Lower leg skin (tissue), 4 donors: ENCODE results near the gene CENPP. TPM values are rescaled to one million over a fixed set of nuclear protein-coding genes. Genes with fewer than 3 reads are reported as not detected.
A peak's percentile ranks its signal among the peaks of the same experiment; 100 is the strongest.

Source experiments
- DNase-seq, 2 donors: peaks; one replicate each; pipeline ENCODE4 v3.0.0-alpha.2; 2019; ENCODE audit warnings: low spot score in 2 of 2
- H3K4me3 ChIP-seq: fragments of 200-600 bp; sonication (generic); 2 replicates; pipeline ENCODE4 v1.5.1; 2017; ENCODE audit warnings: mild to moderate bottlenecking, low read depth; ENCODE audit not compliant: poor library complexity, severe bottlenecking
- POLR2A ChIP-seq, 2 donors: fragments of 450-650 bp; IDR thresholded peaks; one replicate each; pipeline ENCODE4 v1.6.1; 2016 to 2017; ENCODE audit warnings: antibody characterized with exemption in 2 of 2, mild to moderate bottlenecking in 1 of 2, moderate library complexity in 1 of 2
- WGBS, 2 donors: methylation state at CpG; one replicate each; pipeline ENCODE4 v1.1.5; 2018; 5-methylcytosine and 5-hydroxymethylcytosine counted together
- intact Hi-C: fragments of 100-400 bp; cut with DNase I; formaldehyde crosslinking; loops from one replicate; pipeline ENCODE4 v1.15.0; 2023; ENCODE audit warnings: low total_unique reads
- total RNA-seq, 4 donors: library from RNA; depleted of rRNA; stranded (reverse); fragments of >200 nt; gene quantifications; one replicate each; pipeline ENCODE4 v1.1.0, GENCODE V29; 2016
- TF ChIP-seq, protein P1 (sequence below), 3 donors: fragments of 450-650 bp; IDR thresholded peaks; one replicate each; pipeline ENCODE4 v1.5.1; 2016; ENCODE audit warnings: antibody characterized with exemption in 3 of 3, mild to moderate bottlenecking in 3 of 3, moderate library complexity in 2 of 3

The CENPP gene
- total RNA-seq, 4 donors from 2014 or later: 7.8 to 28.8 (median 12.2) TPM

DNA sequence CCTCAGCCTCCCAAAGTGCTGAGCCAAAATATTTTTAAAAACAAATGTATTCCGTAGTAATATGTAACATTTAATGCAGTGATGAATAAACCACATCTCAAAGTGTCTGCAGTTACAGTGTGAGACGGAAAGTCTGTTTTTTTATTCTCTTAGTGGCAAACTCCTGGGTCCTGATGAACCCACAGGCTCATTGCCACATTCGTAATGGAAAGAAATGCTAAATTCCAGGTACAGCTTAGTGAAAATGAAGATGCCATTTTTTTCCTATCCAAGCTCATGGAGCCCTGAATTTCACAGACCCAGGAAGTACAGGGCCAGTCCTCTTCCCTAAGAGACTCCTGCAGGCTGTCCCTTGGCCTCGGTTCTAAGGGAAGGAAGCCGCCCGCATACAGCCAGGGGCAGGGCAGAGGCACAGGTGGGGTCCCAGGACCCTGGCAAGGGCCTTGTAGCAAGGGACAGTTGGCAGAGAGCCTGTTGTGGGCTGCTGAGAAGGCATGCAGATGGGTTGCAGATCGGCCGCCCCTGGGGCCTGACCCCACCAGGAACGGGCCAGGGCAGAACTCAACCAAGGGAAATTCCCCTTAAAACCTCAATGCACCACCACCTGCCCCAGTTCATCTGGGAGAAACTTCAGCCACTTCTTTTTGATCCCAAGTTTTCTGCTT, 308.0 kb downstream of the CENPP start:
- WGBS, 2 donors: 91 to 92% methylated on average over 8 to 9 of the region's 9 CpGs
- DNase-seq: peak; percentile 13 to 80
- intact Hi-C loops: loop anchor here (5.0 to 10.0 kb wide), 2 partner anchors 306 to 489 kb away; partner anchors contain the start of genes CENPP and NOL8
- no peak overlapping the region for H3K4me3 ChIP-seq
- no peak for TF ChIP-seq POLR2A (IDR thresholded peaks at IDR 0.05)
- TF ChIP-seq, protein P1, sequence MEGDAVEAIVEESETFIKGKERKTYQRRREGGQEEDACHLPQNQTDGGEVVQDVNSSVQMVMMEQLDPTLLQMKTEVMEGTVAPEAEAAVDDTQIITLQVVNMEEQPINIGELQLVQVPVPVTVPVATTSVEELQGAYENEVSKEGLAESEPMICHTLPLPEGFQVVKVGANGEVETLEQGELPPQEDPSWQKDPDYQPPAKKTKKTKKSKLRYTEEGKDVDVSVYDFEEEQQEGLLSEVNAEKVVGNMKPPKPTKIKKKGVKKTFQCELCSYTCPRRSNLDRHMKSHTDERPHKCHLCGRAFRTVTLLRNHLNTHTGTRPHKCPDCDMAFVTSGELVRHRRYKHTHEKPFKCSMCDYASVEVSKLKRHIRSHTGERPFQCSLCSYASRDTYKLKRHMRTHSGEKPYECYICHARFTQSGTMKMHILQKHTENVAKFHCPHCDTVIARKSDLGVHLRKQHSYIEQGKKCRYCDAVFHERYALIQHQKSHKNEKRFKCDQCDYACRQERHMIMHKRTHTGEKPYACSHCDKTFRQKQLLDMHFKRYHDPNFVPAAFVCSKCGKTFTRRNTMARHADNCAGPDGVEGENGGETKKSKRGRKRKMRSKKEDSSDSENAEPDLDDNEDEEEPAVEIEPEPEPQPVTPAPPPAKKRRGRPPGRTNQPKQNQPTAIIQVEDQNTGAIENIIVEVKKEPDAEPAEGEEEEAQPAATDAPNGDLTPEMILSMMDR (IDR thresholded peaks at IDR 0.05): no peak

DNA sequence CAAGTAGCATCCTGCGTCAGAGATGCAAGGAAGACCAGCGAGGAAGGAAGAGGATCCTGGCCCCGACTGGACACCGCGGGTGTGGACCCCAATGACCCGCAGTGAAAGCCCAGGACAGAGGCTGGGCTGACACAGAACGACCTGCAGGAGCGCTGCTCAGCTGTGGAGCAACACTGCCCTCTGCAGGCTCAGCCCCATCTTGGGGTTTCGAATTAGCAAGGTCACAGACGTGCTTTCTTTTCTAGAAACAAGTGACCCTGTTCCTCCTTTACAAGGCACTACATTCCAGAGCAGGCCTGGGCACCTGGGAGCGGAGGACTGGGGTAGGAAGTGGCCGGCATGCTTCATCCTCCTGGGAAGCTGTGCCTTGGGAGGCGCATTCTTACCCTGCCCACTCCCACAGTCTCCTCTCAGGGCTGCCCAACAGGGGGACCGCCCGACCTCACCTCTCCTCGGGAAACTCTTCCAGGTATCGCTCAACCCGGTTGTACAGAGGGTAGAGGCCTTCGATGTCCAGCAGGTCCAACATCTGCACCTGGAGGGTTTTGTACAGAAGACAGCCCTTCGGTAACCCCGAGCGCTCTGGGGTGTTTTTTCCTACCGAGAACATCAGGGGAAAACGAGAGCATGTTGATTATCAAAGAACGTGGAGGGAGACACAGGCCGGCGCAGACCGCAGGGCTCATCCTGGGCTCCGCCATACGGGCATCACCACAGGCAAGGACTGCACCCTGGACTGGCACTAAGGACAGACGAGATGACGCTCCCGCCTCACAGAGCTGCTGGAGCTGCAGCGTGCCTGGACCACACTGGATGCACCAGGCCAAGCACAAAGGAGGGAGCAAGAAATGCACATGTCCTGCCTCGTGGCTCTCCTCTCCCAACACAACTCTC, 309.2 kb downstream of the CENPP start:
- intact Hi-C loops: loop anchor here (5.0 to 10.0 kb wide), 2 partner anchors 308 to 490 kb away; partner anchors contain the start of genes CENPP and NOL8
- H3K4me3 ChIP-seq: no peak overlapping the region
- WGBS, 2 donors: 63 to 70% methylated on average over 34 to 35 of the region's 35 CpGs
- TF ChIP-seq POLR2A (IDR thresholded peaks at IDR 0.05): no peak
- TF ChIP-seq, protein P1 (IDR thresholded peaks at IDR 0.05): peak in 1 of 3 donors; percentile 67
- peak; percentile 61 to 92 for DNase-seq

DNA sequence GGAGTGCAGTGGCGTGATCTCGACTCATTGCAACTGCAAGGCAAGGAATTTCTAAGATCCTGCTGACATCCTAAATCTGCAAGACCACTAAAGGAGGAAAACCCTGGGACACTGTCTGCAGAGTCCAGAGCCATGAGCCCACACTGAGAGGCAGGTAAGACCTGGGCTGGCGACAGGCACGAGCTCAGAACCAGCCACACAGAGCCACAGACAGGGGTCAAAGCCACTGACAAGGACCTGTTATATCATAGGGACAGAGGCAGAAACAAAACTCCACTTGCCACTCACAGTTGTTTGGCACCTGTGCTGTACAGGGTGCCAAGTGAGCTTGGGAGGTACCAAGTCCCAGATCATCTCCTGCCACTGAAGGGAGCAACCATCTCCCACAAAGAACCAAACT, 310.0 kb downstream of the CENPP start:
- intact Hi-C loops: loop anchor here (10.0 kb wide), 1 partner anchor 491 kb away; no protein-coding TSS in a partner anchor
- TF ChIP-seq, protein P1 (IDR thresholded peaks at IDR 0.05): no peak
- no peak for TF ChIP-seq POLR2A (IDR thresholded peaks at IDR 0.05)
- no peak overlapping the region for H3K4me3 ChIP-seq
- WGBS, 2 donors: 90 to 92% methylated on average over 4 of the region's 4 CpGs
- DNase-seq: no peak

DNA sequence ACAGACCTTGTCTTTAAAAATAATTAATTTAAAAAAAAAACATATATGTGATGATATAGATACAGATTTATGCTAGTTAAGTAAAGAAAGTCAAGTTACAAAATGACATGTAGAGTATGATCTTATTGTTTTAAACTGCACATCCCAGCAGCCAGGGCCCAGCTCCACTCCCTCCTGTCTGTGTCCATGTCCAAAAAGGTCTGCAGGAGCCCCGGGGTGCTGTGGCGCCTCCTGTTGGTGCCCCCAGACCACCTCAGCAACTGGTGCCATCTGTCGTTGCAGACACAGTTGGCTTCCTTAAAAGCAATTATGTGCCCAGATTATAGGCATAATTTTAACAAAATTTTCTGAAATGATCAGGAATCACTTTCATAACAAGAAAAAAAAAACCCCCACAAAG, 310.9 kb downstream of the CENPP start:
- intact Hi-C loops: loop anchor here (10.0 kb wide), 1 partner anchor 492 kb away; no protein-coding TSS in a partner anchor

DNA sequence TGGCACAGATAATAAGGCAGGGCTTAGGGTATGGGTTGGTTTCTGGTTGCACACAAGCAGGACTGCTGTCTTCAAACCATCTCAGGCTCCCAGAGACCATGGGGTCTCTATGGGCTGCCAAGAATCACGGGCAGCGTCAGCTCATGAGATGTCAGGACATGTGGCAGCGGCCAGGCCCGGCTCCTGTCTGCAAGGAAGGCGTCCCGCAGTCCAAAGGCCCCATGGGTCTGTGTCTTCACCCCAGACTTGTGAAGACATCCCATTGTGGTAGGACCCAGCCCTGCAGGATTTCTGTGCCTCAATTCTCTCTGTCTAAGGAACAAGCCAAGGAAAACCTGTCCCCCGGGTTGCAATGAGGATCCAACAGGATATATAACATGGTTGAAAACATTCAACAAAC, 311.6 kb downstream of the CENPP start:
- WGBS, 2 donors: 50 to 81% methylated on average over 3 to 7 of the region's 7 CpGs
- intact Hi-C loops: loop anchor here (10.0 kb wide), 1 partner anchor 493 kb away; no protein-coding TSS in a partner anchor
- TF ChIP-seq, protein P1 (IDR thresholded peaks at IDR 0.05): no peak
- no peak for TF ChIP-seq POLR2A (IDR thresholded peaks at IDR 0.05)
- no peak overlapping the region for H3K4me3 ChIP-seq
- peak in 1 of 2 donors; percentile 72 for DNase-seq

More for the DNA sequence above, 310.9 kb downstream of the CENPP start:
- WGBS, 2 donors: 86 to 88% methylated on average over 3 of the region's 3 CpGs
- TF ChIP-seq POLR2A (IDR thresholded peaks at IDR 0.05): no peak
- TF ChIP-seq, protein P1 (IDR thresholded peaks at IDR 0.05): no peak
- DNase-seq: peak in 1 of 2 donors; percentile 77
- no peak overlapping the region for H3K4me3 ChIP-seq
